Stimulated activated CD8-positive, alpha-beta memory T cell treated with anti-CD3 and anti-CD28 coated beads, Interleukin-7, amount 100 ng/mL, for 24 hours (primary cell): Measurements from ENCODE around the gene MAGEF1.

ENCODE experiments used
- DNase-seq: peaks from one replicate; pipeline ENCODE4 v3.0.0-alpha.2; 2020; ENCODE audit warnings: low read depth

The MAGEF1 gene

GRCh38 chr3:184711493-184712247, at the start of gene MAGEF1:
Gene MAGEF1, minus strand, starts transcription at chr3:184712064. Its CDS starts 243 bp downstream, at chr3:184711821.
- DNase-seq: peak; percentile 45

GRCh38 chr3:184761075-184761841, 49.4 kb upstream of the MAGEF1 start:
- no peak for DNase-seq

GRCh38 chr3:184760337-184761074, 48.6 kb upstream of the MAGEF1 start:
- DNase-seq: no peak

GRCh38 chr3:184759666-184760200, 47.9 kb upstream of the MAGEF1 start:
- no peak for DNase-seq

- DNase-seq: no peak
Observed at GRCh38 chr3:184758056-184758455, 46.2 kb upstream of the MAGEF1 start.

GRCh38 chr3:184757022-184757651, 45.3 kb upstream of the MAGEF1 start:
- DNase-seq: no peak

GRCh38 chr3:184756151-184757021, 44.5 kb upstream of the MAGEF1 start:
- no peak for DNase-seq

GRCh38 chr3:184755315-184755731, 43.5 kb upstream of the MAGEF1 start:
- DNase-seq: no peak

GRCh38 chr3:184752361-184752760, 40.5 kb upstream of the MAGEF1 start:
- DNase-seq: no peak

- DNase-seq: no peak
Observed at GRCh38 chr3:184751204-184752040, 39.6 kb upstream of the MAGEF1 start.

GRCh38 chr3:184750349-184751083, 38.7 kb upstream of the MAGEF1 start:
- no peak for DNase-seq

GRCh38 chr3:184749168-184749744, 37.4 kb upstream of the MAGEF1 start:
- no peak for DNase-seq

- DNase-seq: no peak
Observed at GRCh38 chr3:184748219-184749135, 36.6 kb upstream of the MAGEF1 start.

GRCh38 chr3:184746131-184747120, 34.6 kb upstream of the MAGEF1 start:
- DNase-seq: no peak

- DNase-seq: no peak
Observed at GRCh38 chr3:184745526-184745925, 33.7 kb upstream of the MAGEF1 start.

GRCh38 chr3:184743248-184743647, 31.4 kb upstream of the MAGEF1 start:
- no peak for DNase-seq
